Transverse colon (tissue), 4 donors: ENCODE measurements around the gene MRTO4.
"Not testable (repeated sequence)": the region's sequence is repeated elsewhere in the genome, so short reads cannot be mapped to it uniquely, and the experiment has no call there.

ENCODE experiments used
- EP300 ChIP-seq: sonication (generic); formaldehyde crosslinking; IDR thresholded peaks from one replicate; pipeline ENCODE4 v1.6.1; 2017; ENCODE audit warnings: antibody characterized with exemption, low read depth
- POLR2A ChIP-seq: fragments of 450-650 bp; IDR thresholded peaks from one replicate; pipeline ENCODE4 v1.6.1; 2016; ENCODE audit warnings: antibody characterized with exemption, mild to moderate bottlenecking, moderate library complexity
- POLR2AphosphoS5 ChIP-seq, 3 donors: sonication (generic); formaldehyde crosslinking; IDR thresholded peaks; one replicate each; pipeline ENCODE4 v1.6.1; 2016; ENCODE audit warnings: antibody characterized with exemption in 3 of 3
- TF ChIP-seq, protein P1 (sequence below), 5 experiments: fragments of 200-600 bp in 3 of 5; fragments of 450-650 bp in 2 of 5; sonication (generic) in 3 of 5; IDR thresholded peaks; 1 replicate in 2 of 5; 2 replicates in 3 of 5; pipeline ENCODE4 v1.5.1; 2016 to 2017; ENCODE audit warnings: antibody characterized with exemption in 5 of 5, inconsistent platforms in 3 of 5, mild to moderate bottlenecking in 2 of 5, moderate library complexity in 1 of 5

- TF ChIP-seq, protein P1, sequence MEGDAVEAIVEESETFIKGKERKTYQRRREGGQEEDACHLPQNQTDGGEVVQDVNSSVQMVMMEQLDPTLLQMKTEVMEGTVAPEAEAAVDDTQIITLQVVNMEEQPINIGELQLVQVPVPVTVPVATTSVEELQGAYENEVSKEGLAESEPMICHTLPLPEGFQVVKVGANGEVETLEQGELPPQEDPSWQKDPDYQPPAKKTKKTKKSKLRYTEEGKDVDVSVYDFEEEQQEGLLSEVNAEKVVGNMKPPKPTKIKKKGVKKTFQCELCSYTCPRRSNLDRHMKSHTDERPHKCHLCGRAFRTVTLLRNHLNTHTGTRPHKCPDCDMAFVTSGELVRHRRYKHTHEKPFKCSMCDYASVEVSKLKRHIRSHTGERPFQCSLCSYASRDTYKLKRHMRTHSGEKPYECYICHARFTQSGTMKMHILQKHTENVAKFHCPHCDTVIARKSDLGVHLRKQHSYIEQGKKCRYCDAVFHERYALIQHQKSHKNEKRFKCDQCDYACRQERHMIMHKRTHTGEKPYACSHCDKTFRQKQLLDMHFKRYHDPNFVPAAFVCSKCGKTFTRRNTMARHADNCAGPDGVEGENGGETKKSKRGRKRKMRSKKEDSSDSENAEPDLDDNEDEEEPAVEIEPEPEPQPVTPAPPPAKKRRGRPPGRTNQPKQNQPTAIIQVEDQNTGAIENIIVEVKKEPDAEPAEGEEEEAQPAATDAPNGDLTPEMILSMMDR (IDR thresholded peaks at IDR 0.05) = not testable (repeated sequence)
- TF ChIP-seq POLR2A; POLR2AphosphoS5 (IDR thresholded peaks at IDR 0.05); EP300: not testable (repeated sequence)
These were observed 52.5 kb downstream of the MRTO4 start for GRCh38 chr1:19304081-19304480.
